Panc1 (cell line): ENCODE measurements around the gene PLOD3. TPM values are rescaled to one million over a fixed set of nuclear protein-coding genes. Genes with fewer than 3 reads are reported as not detected.

Experiments used
- ATAC-seq: fragments of 200-7000 bp; cut with Tn5 transposase; 2 replicates; pipeline ENCODE4 v1.9.1; 2020; ENCODE audit warnings: mild to moderate bottlenecking, moderate library complexity
- BruUV-seq: library from RNA; stranded (reverse); fragments of 400-500 nt; replicated peaks from 2 replicates; lab custom pipeline; 2021; lab: Mats Ljungman, UMichigan
- CTCF ChIA-PET: fragments of 300-600 bp; sonication (Branson Sonifier 250); formaldehyde crosslinking; loops from one replicate; lab custom pipeline; 2022; ENCODE audit warnings: antibody characterized with exemption; lab: Charles Lee
- POLR2A ChIA-PET: fragments of 300-600 bp; sonication (Branson Sonifier 250); formaldehyde crosslinking; loops from one replicate; lab custom pipeline; 2022; ENCODE audit warnings: antibody characterized with exemption; lab: Charles Lee
- DNase-seq: peaks from one replicate; pipeline ENCODE4 v3.0.0-alpha.2; 2010; ENCODE audit warnings: low read depth, low spot score
- H3K27ac ChIP-seq: 2 replicates; pipeline ENCODE4 v1.5.1; 2011; ENCODE audit warnings: mild to moderate bottlenecking, low read length, inconsistent platforms
- H3K27me3 ChIP-seq: fragments of 200-500 bp; sonication (Bioruptor generic); 2 replicates; pipeline ENCODE4 v1.6.0; 2014; ENCODE audit warnings: low read length, inconsistent platforms; ENCODE audit not compliant: control insufficient read depth, insufficient read depth
- H3K36me3 ChIP-seq: fragments of 200-500 bp; sonication (Bioruptor generic); 2 replicates; pipeline ENCODE4 v1.5.1; 2014; ENCODE audit warnings: inconsistent platforms, mild to moderate bottlenecking, low read length, moderate library complexity; ENCODE audit not compliant: control insufficient read depth, insufficient read depth
- H3K4me1 ChIP-seq: 2 replicates; pipeline ENCODE4 v1.5.1; 2011; ENCODE audit warnings: inconsistent platforms, mild to moderate bottlenecking, low read length, moderate library complexity; ENCODE audit not compliant: control insufficient read depth, insufficient read depth
- H3K4me3 ChIP-seq, 2 experiments: 2 replicates each; pipeline ENCODE4 v1.5.1; 2011 to 2012; ENCODE audit warnings: low read depth in 2 of 2, low read length in 2 of 2, mild to moderate bottlenecking in 2 of 2, inconsistent platforms in 1 of 2, moderate library complexity in 1 of 2
- H3K9me3 ChIP-seq: fragments of 200-500 bp; sonication (Bioruptor generic); 2 replicates; pipeline ENCODE4 v1.5.1; 2014; ENCODE audit warnings: low read depth, mild to moderate bottlenecking, inconsistent platforms, low read length, moderate library complexity; ENCODE audit not compliant: control insufficient read depth, insufficient read depth
- CTCF ChIP-seq: fragments of 450-650 bp; IDR thresholded peaks from 2 replicates; pipeline ENCODE4 v1.5.1; 2017; ENCODE audit warnings: mild to moderate bottlenecking
- POLR2AphosphoS5 ChIP-seq: IDR thresholded peaks from 2 replicates; pipeline ENCODE4 v1.6.1; 2012; ENCODE audit warnings: mild to moderate bottlenecking, low read depth, low read length, moderate library complexity
- REST ChIP-seq, 2 experiments: IDR thresholded peaks; 2 replicates each; pipeline ENCODE4 v1.6.1; 2011 to 2012; ENCODE audit warnings: low read depth in 2 of 2, control low read depth in 1 of 2, low read length in 1 of 2, mild to moderate bottlenecking in 1 of 2, moderate library complexity in 1 of 2; ENCODE audit not compliant: insufficient read depth in 1 of 2
- SIN3A ChIP-seq: IDR thresholded peaks from 2 replicates; pipeline ENCODE4 v1.6.1; 2012; ENCODE audit warnings: low read depth, mild to moderate bottlenecking, low read length, moderate library complexity, borderline replicate concordance; ENCODE audit not compliant: insufficient read depth
- TCF7L2 ChIP-seq: IDR thresholded peaks from 2 replicates; pipeline ENCODE4 v1.6.1; 2011; ENCODE audit warnings: mild to moderate bottlenecking, low read depth, low read length, inconsistent platforms
- in situ Hi-C: cut with HindIII; loops from 2 replicates; pipeline ENCODE4 v1.10.0; 2016; ENCODE audit warnings: low sequenced_read_pairs, low pct_unique_long_range_greater_than_20kb
- intact Hi-C: fragments of 100-400 bp; cut with micrococcal nuclease; formaldehyde crosslinking; loops from one replicate; pipeline ENCODE4 v1.10.0; 2022; ENCODE audit not compliant: unreplicated experiment
- total RNA-seq: library from RNA; stranded (reverse); gene quantifications from one replicate; pipeline ENCODE4 v1.2.1, GENCODE V29; 2021; ENCODE audit not compliant: unreplicated experiment

PLOD3 gene
- total RNA-seq, 1 experiment from 2014 or later, result 93.0 TPM

- Histone ChIP-seq H3K27ac (peak overlapping the region; percentile 49), H3K4me3 (peak overlapping the region in 1 of 2 experiments; percentile 55; a peak in 2 of 4 replicates), H3K4me1 (peaks cover 6% of the 10 kb centered on the region; the same call in 1 of the 2 replicates), H3K27me3 (no peaks in the 10 kb centered on the region), H3K9me3 (no peaks in the 10 kb centered on the region), H3K36me3 (no peaks in the 10 kb centered on the region)
- BruUV-seq, result no TSS peak
- ChIA-PET POLR2A (interaction anchor here (0.6 kb wide), 1 partner anchor 13 kb away, joined by 6 read pairs; the partner anchor contains the start of gene ZNHIT1), CTCF (no interaction called here)
- intact Hi-C loops (no loop called here), in situ Hi-C loops (no loop called here)
- TF ChIP-seq TCF7L2 (no peak), SIN3A (no peak), CTCF (no peak), POLR2AphosphoS5 (no peak), REST (IDR thresholded peaks at IDR 0.05; ENCODE audit: insufficient read depth in 1 of 2, low read depth in 2 of 2, low read length in 1 of 2) (no peak)
- DNase-seq (no peak), ATAC-seq (0 out of 2 replicates have a peak, but pooled peaks have one; percentile 5)
These were observed 14.3 kb upstream of the PLOD3 start for GRCh38 chr7:101231644-101232043.

- Histone ChIP-seq H3K9me3 (no peaks in the 10 kb centered on the region), H3K27me3 (no peaks in the 10 kb centered on the region), H3K4me1 (peaks cover 2% of the 10 kb centered on the region; the same call in 1 of the 2 replicates), H3K27ac (no peak overlapping the region), H3K36me3 (no peaks in the 10 kb centered on the region), H3K4me3 (no peak overlapping the region)
- in situ Hi-C loops, result no loop called here
- CTCF ChIA-PET, result interaction anchor here (0.7 kb wide), 2 partner anchors 55 to 165 kb away, joined by 3 to 8 read pairs; no protein-coding TSS in a partner anchor
- no peak for DNase-seq
- BruUV-seq, result no TSS peak
- no peak for ATAC-seq
- POLR2A ChIA-PET, result interaction anchor here (0.6 kb wide), 1 partner anchor 276 kb away, joined by 4 read pairs; no protein-coding TSS in a partner anchor
- intact Hi-C loops, result no loop called here
- TF ChIP-seq POLR2AphosphoS5 (no peak), CTCF (no peak), REST (IDR thresholded peaks at IDR 0.05; ENCODE audit: insufficient read depth in 1 of 2, low read depth in 2 of 2, low read length in 1 of 2) (no peak), TCF7L2 (no peak), SIN3A (no peak)
These were observed 9.3 kb upstream of the PLOD3 start for GRCh38 chr7:101226721-101227120.
